C4-2B (cell line): ENCODE data around the gene ZBTB21.

Source experiments
- ZFX ChIP-seq: fragments of 450-650 bp; IDR thresholded peaks from 2 replicates; pipeline ENCODE4 v1.6.1; 2017
- TF ChIP-seq, protein P1 (sequence below): fragments of 450-650 bp; conservative IDR thresholded peaks from 2 replicates; pipeline ENCODE4 v1.5.1; 2017; ENCODE audit warnings: mild to moderate bottlenecking

DNA sequence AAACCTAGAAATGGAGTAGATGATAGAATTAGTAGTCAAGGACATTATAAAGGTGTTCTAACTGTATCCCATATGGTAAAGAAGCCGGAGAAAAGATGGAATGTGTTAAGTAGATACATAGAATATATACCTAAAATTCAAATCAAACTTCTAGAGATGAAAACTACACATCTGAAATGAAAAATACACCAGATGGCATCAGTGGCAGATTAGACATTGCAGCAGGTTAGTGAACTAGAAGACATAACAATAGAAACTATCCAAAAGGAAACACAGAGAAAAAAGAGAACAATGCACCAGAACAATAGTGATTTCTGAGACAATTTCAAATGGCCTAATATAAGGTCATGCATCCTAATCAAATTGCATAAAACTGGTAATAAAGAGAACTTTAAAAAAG, 26.9 kb downstream of the ZBTB21 start:
- TF ChIP-seq, protein P1, sequence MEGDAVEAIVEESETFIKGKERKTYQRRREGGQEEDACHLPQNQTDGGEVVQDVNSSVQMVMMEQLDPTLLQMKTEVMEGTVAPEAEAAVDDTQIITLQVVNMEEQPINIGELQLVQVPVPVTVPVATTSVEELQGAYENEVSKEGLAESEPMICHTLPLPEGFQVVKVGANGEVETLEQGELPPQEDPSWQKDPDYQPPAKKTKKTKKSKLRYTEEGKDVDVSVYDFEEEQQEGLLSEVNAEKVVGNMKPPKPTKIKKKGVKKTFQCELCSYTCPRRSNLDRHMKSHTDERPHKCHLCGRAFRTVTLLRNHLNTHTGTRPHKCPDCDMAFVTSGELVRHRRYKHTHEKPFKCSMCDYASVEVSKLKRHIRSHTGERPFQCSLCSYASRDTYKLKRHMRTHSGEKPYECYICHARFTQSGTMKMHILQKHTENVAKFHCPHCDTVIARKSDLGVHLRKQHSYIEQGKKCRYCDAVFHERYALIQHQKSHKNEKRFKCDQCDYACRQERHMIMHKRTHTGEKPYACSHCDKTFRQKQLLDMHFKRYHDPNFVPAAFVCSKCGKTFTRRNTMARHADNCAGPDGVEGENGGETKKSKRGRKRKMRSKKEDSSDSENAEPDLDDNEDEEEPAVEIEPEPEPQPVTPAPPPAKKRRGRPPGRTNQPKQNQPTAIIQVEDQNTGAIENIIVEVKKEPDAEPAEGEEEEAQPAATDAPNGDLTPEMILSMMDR, result no peak
- no peak for TF ChIP-seq ZFX
